Measurements from ENCODE around the gene PRSS53. TPM values are rescaled to one million over a fixed set of nuclear protein-coding genes. Genes with fewer than 3 reads are reported as not detected.

The PRSS53 gene
- total and polyA plus RNA-seq, 10 donors: 1.6 to 6.0 (median 2.5) TPM

DNA sequence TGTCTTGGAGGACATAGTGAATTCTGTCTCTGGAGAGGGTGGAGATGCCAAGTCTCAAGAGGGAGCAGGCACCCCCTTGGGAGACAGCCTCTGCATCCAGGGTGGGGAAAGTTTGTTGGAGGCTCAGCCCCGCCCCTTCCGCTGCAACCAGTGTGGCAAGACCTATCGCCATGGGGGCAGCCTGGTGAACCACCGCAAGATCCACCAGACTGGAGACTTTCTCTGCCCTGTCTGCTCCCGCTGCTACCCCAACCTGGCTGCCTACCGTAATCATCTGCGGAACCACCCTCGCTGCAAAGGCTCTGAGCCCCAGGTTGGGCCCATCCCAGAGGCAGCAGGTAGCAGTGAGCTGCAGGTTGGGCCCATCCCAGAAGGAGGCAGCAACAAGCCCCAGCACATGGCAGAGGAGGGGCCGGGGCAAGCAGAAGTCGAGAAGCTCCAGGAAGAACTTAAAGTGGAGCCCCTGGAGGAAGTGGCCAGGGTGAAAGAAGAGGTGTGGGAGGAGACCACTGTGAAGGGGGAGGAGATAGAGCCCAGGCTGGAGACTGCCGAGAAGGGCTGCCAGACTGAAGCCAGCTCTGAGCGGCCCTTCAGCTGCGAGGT lies 9.3 kb downstream of the PRSS53 start:
- H3K27me3 ChIP-seq (replicated peaks in 1 of 7): no peaks in the 10 kb centered on the region
- intact Hi-C loops (cut with DNase I; ENCODE audit: low total_unique reads): no loop called here
- no peak overlapping the region for H3K4me3 ChIP-seq
- peak overlapping the region in 2 of 8 donors; percentile 10 to 11 for H3K27ac ChIP-seq
- TF ChIP-seq POLR2A (IDR thresholded peaks at IDR 0.05) (no peak), POLR2AphosphoS5 (IDR thresholded peaks at IDR 0.05) (no peak)
- TF ChIP-seq, protein P1, sequence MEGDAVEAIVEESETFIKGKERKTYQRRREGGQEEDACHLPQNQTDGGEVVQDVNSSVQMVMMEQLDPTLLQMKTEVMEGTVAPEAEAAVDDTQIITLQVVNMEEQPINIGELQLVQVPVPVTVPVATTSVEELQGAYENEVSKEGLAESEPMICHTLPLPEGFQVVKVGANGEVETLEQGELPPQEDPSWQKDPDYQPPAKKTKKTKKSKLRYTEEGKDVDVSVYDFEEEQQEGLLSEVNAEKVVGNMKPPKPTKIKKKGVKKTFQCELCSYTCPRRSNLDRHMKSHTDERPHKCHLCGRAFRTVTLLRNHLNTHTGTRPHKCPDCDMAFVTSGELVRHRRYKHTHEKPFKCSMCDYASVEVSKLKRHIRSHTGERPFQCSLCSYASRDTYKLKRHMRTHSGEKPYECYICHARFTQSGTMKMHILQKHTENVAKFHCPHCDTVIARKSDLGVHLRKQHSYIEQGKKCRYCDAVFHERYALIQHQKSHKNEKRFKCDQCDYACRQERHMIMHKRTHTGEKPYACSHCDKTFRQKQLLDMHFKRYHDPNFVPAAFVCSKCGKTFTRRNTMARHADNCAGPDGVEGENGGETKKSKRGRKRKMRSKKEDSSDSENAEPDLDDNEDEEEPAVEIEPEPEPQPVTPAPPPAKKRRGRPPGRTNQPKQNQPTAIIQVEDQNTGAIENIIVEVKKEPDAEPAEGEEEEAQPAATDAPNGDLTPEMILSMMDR (IDR thresholded peaks at IDR 0.05 in 8 of 11, conservative IDR thresholded peaks at IDR 0.05 in 3 of 11): no peak
- peak; percentile 74 for DNase-seq
- 60 to 79% (median 69%) methylated on average over 12 to 13 of the region's 13 CpGs for WGBS, 5 donors
- H3K9me3 ChIP-seq: no peaks in the 10 kb centered on the region
- peaks cover 8 to 88% (median 44%) of the 10 kb centered on the region in 6 donors for H3K4me1 ChIP-seq
- peaks cover 0 to 89% (median 78%) of the 10 kb centered on the region in 6 donors for H3K36me3 ChIP-seq

DNA sequence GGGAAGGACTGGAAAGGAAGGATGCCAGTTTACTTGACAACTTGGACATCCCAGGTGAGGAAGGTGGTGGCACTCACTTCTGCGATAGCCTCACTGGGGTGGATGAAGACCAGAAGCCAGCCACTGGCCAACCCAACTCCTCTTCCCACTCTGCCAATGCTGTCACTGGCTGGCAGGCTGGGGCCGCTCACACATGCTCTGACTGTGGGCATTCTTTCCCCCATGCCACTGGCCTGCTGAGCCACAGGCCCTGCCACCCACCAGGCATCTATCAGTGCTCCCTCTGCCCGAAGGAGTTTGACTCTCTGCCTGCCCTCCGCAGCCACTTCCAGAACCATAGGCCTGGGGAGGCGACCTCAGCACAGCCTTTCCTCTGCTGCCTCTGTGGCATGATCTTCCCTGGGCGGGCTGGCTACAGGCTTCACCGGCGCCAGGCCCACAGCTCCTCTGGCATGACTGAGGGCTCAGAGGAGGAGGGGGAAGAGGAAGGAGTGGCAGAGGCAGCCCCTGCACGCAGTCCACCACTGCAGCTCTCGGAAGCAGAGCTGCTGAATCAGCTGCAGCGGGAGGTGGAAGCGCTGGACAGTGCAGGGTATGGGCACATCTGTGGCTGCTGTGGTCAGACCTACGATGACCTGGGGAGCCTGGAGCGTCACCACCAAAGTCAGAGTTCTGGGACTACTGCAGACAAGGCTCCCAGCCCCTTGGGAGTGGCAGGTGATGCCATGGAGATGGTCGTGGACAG lies 10.0 kb downstream of the PRSS53 start:
- peaks cover 8 to 88% (median 44%) of the 10 kb centered on the region in 6 donors for H3K4me1 ChIP-seq
- H3K9me3 ChIP-seq: no peaks in the 10 kb centered on the region
- peak; percentile 66 for DNase-seq
- H3K4me3 ChIP-seq: no peak overlapping the region
- H3K27ac ChIP-seq: peak overlapping the region in 2 of 8 donors; percentile 10 to 11
- intact Hi-C loops (cut with DNase I; ENCODE audit: low total_unique reads): no loop called here
- WGBS, 5 donors: 81 to 93% (median 90%) methylated on average over 10 to 15 of the region's 15 CpGs
- peaks cover 0 to 82% (median 73%) of the 10 kb centered on the region in 6 donors for H3K36me3 ChIP-seq
- no peaks in the 10 kb centered on the region for H3K27me3 ChIP-seq (replicated peaks in 1 of 7)
- TF ChIP-seq POLR2AphosphoS5 (IDR thresholded peaks at IDR 0.05) (peak in 1 of 3 donors; percentile 61), POLR2A (IDR thresholded peaks at IDR 0.05) (no peak)
- TF ChIP-seq, protein P1 (IDR thresholded peaks at IDR 0.05 in 8 of 11, conservative IDR thresholded peaks at IDR 0.05 in 3 of 11): no peak

DNA sequence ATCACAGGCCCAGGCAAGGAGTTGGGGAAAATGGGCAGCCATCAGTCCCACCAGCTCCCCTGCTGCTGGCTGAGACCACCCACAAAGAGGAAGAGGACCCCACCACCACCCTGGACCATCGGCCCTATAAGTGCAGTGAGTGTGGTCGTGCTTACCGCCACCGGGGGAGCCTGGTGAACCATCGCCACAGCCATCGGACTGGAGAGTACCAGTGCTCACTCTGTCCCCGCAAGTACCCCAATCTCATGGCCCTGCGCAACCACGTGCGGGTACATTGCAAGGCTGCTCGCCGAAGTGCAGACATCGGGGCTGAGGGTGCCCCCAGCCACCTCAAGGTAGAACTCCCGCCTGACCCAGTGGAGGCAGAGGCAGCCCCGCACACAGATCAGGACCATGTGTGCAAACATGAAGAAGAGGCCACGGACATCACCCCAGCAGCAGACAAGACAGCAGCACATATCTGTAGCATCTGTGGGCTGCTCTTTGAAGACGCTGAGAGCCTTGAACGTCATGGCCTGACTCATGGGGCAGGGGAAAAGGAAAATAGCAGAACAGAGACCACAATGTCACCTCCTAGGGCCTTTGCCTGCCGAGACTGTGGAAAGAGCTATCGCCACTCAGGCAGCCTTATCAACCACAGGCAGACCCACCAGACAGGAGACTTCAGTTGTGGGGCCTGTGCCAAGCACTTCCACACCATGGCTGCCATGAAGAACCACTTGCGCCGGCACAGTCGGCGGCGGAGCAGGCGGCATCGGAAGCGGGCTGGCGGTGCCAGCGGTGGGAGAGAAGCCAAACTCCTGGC lies 10.9 kb downstream of the PRSS53 start:
- H3K36me3 ChIP-seq: peaks cover 0 to 72% (median 64%) of the 10 kb centered on the region in 6 donors
- no peak for DNase-seq
- peaks cover 8 to 85% (median 45%) of the 10 kb centered on the region in 6 donors for H3K4me1 ChIP-seq
- H3K4me3 ChIP-seq: no peak overlapping the region
- H3K27ac ChIP-seq: no peak overlapping the region
- intact Hi-C loops (cut with DNase I; ENCODE audit: low total_unique reads): no loop called here
- WGBS, 5 donors: 92 to 97% (median 95%) methylated on average over 16 to 30 of the region's 30 CpGs
- no peaks in the 10 kb centered on the region for H3K27me3 ChIP-seq (replicated peaks in 1 of 7)
- no peaks in the 10 kb centered on the region for H3K9me3 ChIP-seq
- TF ChIP-seq, protein P1 (IDR thresholded peaks at IDR 0.05 in 8 of 11, conservative IDR thresholded peaks at IDR 0.05 in 3 of 11): no peak
- TF ChIP-seq POLR2A (IDR thresholded peaks at IDR 0.05) (no peak), POLR2AphosphoS5 (IDR thresholded peaks at IDR 0.05) (peak in 2 of 3 donors; percentile 29 to 43)
